Panc1 (cell line): ENCODE data around the gene ZNF678.

Source experiments
- CTCF ChIP-seq: fragments of 450-650 bp; IDR thresholded peaks from 2 replicates; pipeline ENCODE4 v1.5.1; 2017; ENCODE audit warnings: mild to moderate bottlenecking
- REST ChIP-seq, 2 experiments: IDR thresholded peaks; 2 replicates each; pipeline ENCODE4 v1.6.1; 2011 to 2012; ENCODE audit warnings: low read depth in 2 of 2, control low read depth in 1 of 2, low read length in 1 of 2, mild to moderate bottlenecking in 1 of 2, moderate library complexity in 1 of 2; ENCODE audit not compliant: insufficient read depth in 1 of 2

GRCh38 chr1:227560393-227561173 is 2.8 kb upstream of the ZNF678 start:
- TF ChIP-seq CTCF: no peak
- no peak for TF ChIP-seq REST (IDR thresholded peaks at IDR 0.05; ENCODE audit: insufficient read depth in 1 of 2, low read depth in 2 of 2, low read length in 1 of 2)
